ENCODE data around the gene GCM1. TPM values are rescaled to one million over a fixed set of nuclear protein-coding genes. Genes with fewer than 3 reads are reported as not detected.

The GCM1 gene
- polyA plus RNA-seq, 1 donor: not detected

GRCh38 chr6:53112404-53112803, 36.2 kb downstream of the GCM1 start:
- no peaks in the 10 kb centered on the region for H3K27me3 ChIP-seq (ENCODE audit: control insufficient read depth, insufficient read depth, low read length)
- H3K4me1 ChIP-seq (ENCODE audit: control insufficient read depth, insufficient read depth, low read length): peaks cover 16% of the 10 kb centered on the region
- H3K27ac ChIP-seq (ENCODE audit: low read length): peak overlapping the region; percentile 74
- H3K36me3 ChIP-seq (ENCODE audit: control insufficient read depth, insufficient read depth, low read length): no peaks in the 10 kb centered on the region
- H3K9me3 ChIP-seq (ENCODE audit: control insufficient read depth, low read depth, low read length): no peaks in the 10 kb centered on the region
- no peak overlapping the region for H3K4me3 ChIP-seq (ENCODE audit: low read length)
- DNase-seq: peak; percentile 58 to 82

- Histone ChIP-seq H3K36me3 (ENCODE audit: control insufficient read depth, insufficient read depth, low read length) (no peaks in the 10 kb centered on the region), H3K4me1 (ENCODE audit: control insufficient read depth, insufficient read depth, low read length) (peaks cover 16% of the 10 kb centered on the region), H3K9me3 (ENCODE audit: control insufficient read depth, low read depth, low read length) (no peaks in the 10 kb centered on the region), H3K27ac (ENCODE audit: low read length) (peak overlapping the region; percentile 47), H3K4me3 (ENCODE audit: low read length) (no peak overlapping the region), H3K27me3 (ENCODE audit: control insufficient read depth, insufficient read depth, low read length) (no peaks in the 10 kb centered on the region)
- DNase-seq: no peak
- WGBS (ENCODE audit: insufficient coverage, low lambda C conversion rate): 20% methylated on average over 1 of the region's 6 CpGs
Observed at GRCh38 chr6:53111865-53112264, 36.8 kb downstream of the GCM1 start.

GRCh38 chr6:53109612-53110011, 39.0 kb downstream of the GCM1 start:
- H3K27ac ChIP-seq (ENCODE audit: low read length): no peak overlapping the region
- no peaks in the 10 kb centered on the region for H3K9me3 ChIP-seq (ENCODE audit: control insufficient read depth, low read depth, low read length)
- DNase-seq: no peak
- no CpG with 5 or more reads among the region's 2 CpGs for WGBS (ENCODE audit: insufficient coverage, low lambda C conversion rate)
- H3K27me3 ChIP-seq (ENCODE audit: control insufficient read depth, insufficient read depth, low read length): no peaks in the 10 kb centered on the region
- H3K36me3 ChIP-seq (ENCODE audit: control insufficient read depth, insufficient read depth, low read length): no peaks in the 10 kb centered on the region
- peaks cover 16% of the 10 kb centered on the region for H3K4me1 ChIP-seq (ENCODE audit: control insufficient read depth, insufficient read depth, low read length)
- no peak overlapping the region for H3K4me3 ChIP-seq (ENCODE audit: low read length)

- WGBS (ENCODE audit: insufficient coverage, low lambda C conversion rate): 100% methylated on average over 1 of the region's 4 CpGs
- H3K27me3 ChIP-seq (ENCODE audit: control insufficient read depth, insufficient read depth, low read length): no peaks in the 10 kb centered on the region
Observed at GRCh38 chr6:53107091-53107490, 41.5 kb downstream of the GCM1 start.

GRCh38 chr6:53104916-53105315, 43.7 kb downstream of the GCM1 start:
- no peak for DNase-seq
- Histone ChIP-seq H3K4me3 (ENCODE audit: low read length) (no peak overlapping the region), H3K27me3 (ENCODE audit: control insufficient read depth, insufficient read depth, low read length) (no peaks in the 10 kb centered on the region), H3K36me3 (ENCODE audit: control insufficient read depth, insufficient read depth, low read length) (peaks cover 18% of the 10 kb centered on the region), H3K27ac (ENCODE audit: low read length) (no peak overlapping the region), H3K4me1 (ENCODE audit: control insufficient read depth, insufficient read depth, low read length) (no peaks in the 10 kb centered on the region), H3K9me3 (ENCODE audit: control insufficient read depth, low read depth, low read length) (no peaks in the 10 kb centered on the region)

More at GRCh38 chr6:53107091-53107490, 41.5 kb downstream of the GCM1 start:
- Histone ChIP-seq H3K4me1 (ENCODE audit: control insufficient read depth, insufficient read depth, low read length) (peaks cover 6% of the 10 kb centered on the region), H3K36me3 (ENCODE audit: control insufficient read depth, insufficient read depth, low read length) (peaks cover 3% of the 10 kb centered on the region), H3K4me3 (ENCODE audit: low read length) (no peak overlapping the region), H3K9me3 (ENCODE audit: control insufficient read depth, low read depth, low read length) (no peaks in the 10 kb centered on the region), H3K27ac (ENCODE audit: low read length) (no peak overlapping the region)
- no peak for DNase-seq

GRCh38 chr6:53103993-53104675, 44.5 kb downstream of the GCM1 start:
- H3K4me3 ChIP-seq (ENCODE audit: low read length): no peak overlapping the region
- no peak overlapping the region for H3K27ac ChIP-seq (ENCODE audit: low read length)
- H3K9me3 ChIP-seq (ENCODE audit: control insufficient read depth, low read depth, low read length): no peaks in the 10 kb centered on the region
- DNase-seq: no peak
- no peaks in the 10 kb centered on the region for H3K27me3 ChIP-seq (ENCODE audit: control insufficient read depth, insufficient read depth, low read length)
- peaks cover 23% of the 10 kb centered on the region for H3K36me3 ChIP-seq (ENCODE audit: control insufficient read depth, insufficient read depth, low read length)
- WGBS (ENCODE audit: insufficient coverage, low lambda C conversion rate): 100% methylated on average over 1 of the region's 3 CpGs
- no peaks in the 10 kb centered on the region for H3K4me1 ChIP-seq (ENCODE audit: control insufficient read depth, insufficient read depth, low read length)

- no CpG with 5 or more reads among the region's 2 CpGs for WGBS (ENCODE audit: insufficient coverage, low lambda C conversion rate)
- H3K4me1 ChIP-seq (ENCODE audit: control insufficient read depth, insufficient read depth, low read length): no peaks in the 10 kb centered on the region
- H3K36me3 ChIP-seq (ENCODE audit: control insufficient read depth, insufficient read depth, low read length): peaks cover 48% of the 10 kb centered on the region
Observed at GRCh38 chr6:53101006-53101405, 47.6 kb downstream of the GCM1 start.

GRCh38 chr6:53100561-53100960, 48.1 kb downstream of the GCM1 start:
- no CpG with 5 or more reads among the region's 2 CpGs for WGBS (ENCODE audit: insufficient coverage, low lambda C conversion rate)

More at GRCh38 chr6:53101006-53101405, 47.6 kb downstream of the GCM1 start:
- no peaks in the 10 kb centered on the region for H3K27me3 ChIP-seq (ENCODE audit: control insufficient read depth, insufficient read depth, low read length)
- H3K9me3 ChIP-seq (ENCODE audit: control insufficient read depth, low read depth, low read length): no peaks in the 10 kb centered on the region
- no peak overlapping the region for H3K4me3 ChIP-seq (ENCODE audit: low read length)
- H3K27ac ChIP-seq (ENCODE audit: low read length): no peak overlapping the region
- DNase-seq: no peak

GRCh38 chr6:53095716-53096115, 52.9 kb downstream of the GCM1 start:
- peaks cover 71% of the 10 kb centered on the region for H3K36me3 ChIP-seq (ENCODE audit: control insufficient read depth, insufficient read depth, low read length)
- no peaks in the 10 kb centered on the region for H3K9me3 ChIP-seq (ENCODE audit: control insufficient read depth, low read depth, low read length)
- no peak for DNase-seq
- H3K4me1 ChIP-seq (ENCODE audit: control insufficient read depth, insufficient read depth, low read length): no peaks in the 10 kb centered on the region
- no peaks in the 10 kb centered on the region for H3K27me3 ChIP-seq (ENCODE audit: control insufficient read depth, insufficient read depth, low read length)
- no CpG with 5 or more reads among the region's 1 CpG for WGBS (ENCODE audit: insufficient coverage, low lambda C conversion rate)
- H3K27ac ChIP-seq (ENCODE audit: low read length): no peak overlapping the region
- H3K4me3 ChIP-seq (ENCODE audit: low read length): no peak overlapping the region

More at GRCh38 chr6:53100561-53100960, 48.1 kb downstream of the GCM1 start:
- no peak for DNase-seq
- H3K36me3 ChIP-seq (ENCODE audit: control insufficient read depth, insufficient read depth, low read length): peaks cover 51% of the 10 kb centered on the region
- no peaks in the 10 kb centered on the region for H3K9me3 ChIP-seq (ENCODE audit: control insufficient read depth, low read depth, low read length)
- H3K27me3 ChIP-seq (ENCODE audit: control insufficient read depth, insufficient read depth, low read length): no peaks in the 10 kb centered on the region
- no peak overlapping the region for H3K4me3 ChIP-seq (ENCODE audit: low read length)
- no peak overlapping the region for H3K27ac ChIP-seq (ENCODE audit: low read length)
- no peaks in the 10 kb centered on the region for H3K4me1 ChIP-seq (ENCODE audit: control insufficient read depth, insufficient read depth, low read length)

GRCh38 chr6:53095270-53095669, 53.4 kb downstream of the GCM1 start:
- Histone ChIP-seq H3K36me3 (ENCODE audit: control insufficient read depth, insufficient read depth, low read length) (peaks cover 72% of the 10 kb centered on the region), H3K9me3 (ENCODE audit: control insufficient read depth, low read depth, low read length) (no peaks in the 10 kb centered on the region), H3K4me1 (ENCODE audit: control insufficient read depth, insufficient read depth, low read length) (no peaks in the 10 kb centered on the region), H3K27ac (ENCODE audit: low read length) (no peak overlapping the region), H3K27me3 (ENCODE audit: control insufficient read depth, insufficient read depth, low read length) (no peaks in the 10 kb centered on the region), H3K4me3 (ENCODE audit: low read length) (no peak overlapping the region)
- no peak for DNase-seq
- 80% methylated on average over 1 of the region's 3 CpGs for WGBS (ENCODE audit: insufficient coverage, low lambda C conversion rate)

GRCh38 chr6:53090576-53090975, 58.1 kb downstream of the GCM1 start:
- H3K27ac ChIP-seq (ENCODE audit: low read length): no peak overlapping the region
- H3K36me3 ChIP-seq (ENCODE audit: control insufficient read depth, insufficient read depth, low read length): peaks cover 66% of the 10 kb centered on the region
- WGBS (ENCODE audit: insufficient coverage, low lambda C conversion rate): 83% methylated on average over 1 of the region's 2 CpGs

More at GRCh38 chr6:53090576-53090975, 58.1 kb downstream of the GCM1 start:
- H3K27me3 ChIP-seq (ENCODE audit: control insufficient read depth, insufficient read depth, low read length): no peaks in the 10 kb centered on the region
- no peaks in the 10 kb centered on the region for H3K4me1 ChIP-seq (ENCODE audit: control insufficient read depth, insufficient read depth, low read length)
- no peaks in the 10 kb centered on the region for H3K9me3 ChIP-seq (ENCODE audit: control insufficient read depth, low read depth, low read length)
- no peak overlapping the region for H3K4me3 ChIP-seq (ENCODE audit: low read length)
- DNase-seq: no peak

Data from large intestine (tissue), 3 donors.